HG02970 (cell line): ENCODE data around the gene CES5A.
"Not testable (repeated sequence)": the region's sequence is repeated elsewhere in the genome, so short reads cannot be mapped to it uniquely, and the experiment has no call there.

Experiments
- ATAC-seq: cut with Tn5 transposase; IDR thresholded peaks from one replicate; pipeline ENCODE4 v1.9.1; 2021; ENCODE audit warnings: mild to moderate bottlenecking, moderate library complexity, moderate number of reproducible peaks; ENCODE audit not compliant: unreplicated experiment, low FRiP score

CES5A gene

DNA sequence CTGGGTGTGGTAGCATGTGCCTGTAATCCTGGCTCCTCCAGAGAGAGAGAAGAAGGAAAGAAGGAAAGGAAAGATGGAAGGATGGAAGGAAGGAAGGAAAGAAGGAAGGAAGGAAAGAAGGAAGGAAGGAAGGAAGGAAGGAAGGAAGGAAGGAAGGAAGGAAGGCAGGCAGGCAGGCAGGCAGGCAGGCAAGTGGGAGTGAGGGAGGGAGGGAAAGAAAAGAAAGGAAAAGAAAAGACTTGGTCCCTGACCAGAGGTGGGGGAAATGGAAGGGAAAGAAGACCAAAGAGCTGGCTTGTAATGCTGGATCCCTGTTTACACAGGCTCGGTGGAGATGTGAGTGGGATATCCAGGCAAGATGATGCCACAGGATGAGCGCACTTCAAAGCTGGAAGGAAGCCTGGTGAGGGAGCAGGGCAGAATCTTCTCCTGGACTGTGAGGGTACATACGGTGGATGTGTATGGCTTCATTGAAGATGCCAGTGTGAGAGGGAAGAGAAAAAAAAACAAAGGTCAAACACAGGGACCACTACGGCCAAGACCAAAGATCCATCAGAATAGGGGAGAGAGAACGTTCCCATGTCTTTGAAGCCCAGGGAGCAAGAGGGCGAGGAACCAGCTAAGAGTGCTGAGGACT is 44.4 kb downstream of the CES5A start:
- no peak for ATAC-seq

- ATAC-seq, result not testable (repeated sequence)
Measured at GRCh38 chr16:55829232-55829631, 45.9 kb downstream of the CES5A start.

GRCh38 chr16:55828680-55829079 is 46.5 kb downstream of the CES5A start:
- ATAC-seq, result no peak

- no peak for ATAC-seq
Measured at GRCh38 chr16:55825115-55825728, 50.0 kb downstream of the CES5A start.

DNA sequence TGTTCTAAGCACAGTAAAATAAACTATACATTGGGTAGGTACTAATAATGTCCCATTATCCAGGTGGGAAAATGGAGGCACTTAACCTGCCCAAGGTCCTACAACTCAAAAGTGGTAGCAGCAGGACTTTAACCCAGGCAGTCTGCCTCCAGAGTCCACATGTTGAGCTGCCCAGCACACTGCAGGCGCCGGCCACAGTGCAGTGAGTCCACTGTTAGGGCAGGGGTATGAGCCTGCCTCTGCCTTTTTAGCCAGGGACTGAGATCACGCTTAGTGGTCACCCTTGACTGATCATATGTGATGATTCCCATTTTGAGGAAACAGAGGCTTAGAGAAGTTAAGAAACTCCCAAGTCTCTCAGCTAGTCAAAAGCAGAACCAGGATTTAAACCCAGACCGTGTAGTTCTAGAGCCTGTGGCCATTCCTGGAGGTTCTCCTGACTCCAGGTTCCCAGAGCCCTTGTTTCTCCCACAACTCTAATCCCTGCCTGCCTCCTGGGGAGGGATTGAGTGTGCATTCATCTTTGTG is 50.6 kb downstream of the CES5A start:
- no peak for ATAC-seq

DNA sequence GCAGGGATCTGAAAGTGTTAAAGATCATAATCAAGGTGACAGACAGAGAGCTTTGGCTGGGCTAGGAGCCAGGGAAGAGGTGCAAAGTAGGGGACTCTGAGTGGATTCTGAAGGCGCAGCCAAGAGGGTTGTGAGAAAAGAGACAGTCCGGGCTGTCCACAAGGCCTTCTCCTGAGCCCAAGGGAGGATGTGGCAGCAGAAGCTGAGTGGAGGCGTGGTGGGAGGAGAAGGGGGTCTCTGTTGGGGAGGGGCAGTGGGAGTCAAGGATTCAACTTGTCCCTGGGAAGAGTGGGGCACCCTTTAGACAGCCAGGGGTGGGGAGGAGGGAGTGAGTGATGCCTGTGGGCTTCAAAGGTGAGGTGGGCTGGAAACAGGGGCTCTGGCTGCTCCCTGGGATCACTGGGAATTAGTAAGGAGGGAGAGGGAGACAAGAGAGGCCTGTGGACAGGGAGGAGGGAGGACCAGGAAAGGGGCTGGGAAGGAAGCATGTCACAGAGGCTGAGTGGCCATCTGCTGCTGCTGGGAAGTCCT is 52.8 kb downstream of the CES5A start:
- no peak for ATAC-seq

- no peak for ATAC-seq
Measured at GRCh38 chr16:55821210-55821609, 54.0 kb downstream of the CES5A start.

- no peak for ATAC-seq
Measured at GRCh38 chr16:55820615-55821014, 54.6 kb downstream of the CES5A start.

GRCh38 chr16:55817236-55817912 is 57.8 kb downstream of the CES5A start:
- ATAC-seq, result no peak

DNA sequence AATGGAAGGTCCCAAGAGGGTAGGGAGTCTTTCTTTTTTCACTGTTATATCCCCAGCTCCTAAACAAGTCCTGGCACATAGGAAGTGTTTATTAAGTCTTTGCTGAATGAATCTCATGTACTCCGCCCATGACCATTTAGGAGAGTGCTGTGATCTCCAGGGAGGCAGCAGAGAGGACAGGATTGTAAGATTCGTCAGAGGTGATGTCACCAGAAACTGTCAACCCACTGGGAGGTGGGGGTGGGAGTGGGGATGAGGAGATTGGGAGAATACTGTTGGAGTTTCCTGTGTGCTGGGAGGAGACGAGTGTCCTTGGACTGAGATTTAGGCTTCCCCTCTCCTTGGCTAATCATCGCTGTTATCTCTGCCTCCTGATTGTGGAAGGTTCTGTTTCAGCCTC is 59.0 kb downstream of the CES5A start:
- not testable (repeated sequence) for ATAC-seq

- ATAC-seq, result no peak
Measured at GRCh38 chr16:55815320-55815719, 59.9 kb downstream of the CES5A start.

- ATAC-seq, result not testable (repeated sequence)
Measured at GRCh38 chr16:55814174-55814573, 61.0 kb downstream of the CES5A start.

DNA sequence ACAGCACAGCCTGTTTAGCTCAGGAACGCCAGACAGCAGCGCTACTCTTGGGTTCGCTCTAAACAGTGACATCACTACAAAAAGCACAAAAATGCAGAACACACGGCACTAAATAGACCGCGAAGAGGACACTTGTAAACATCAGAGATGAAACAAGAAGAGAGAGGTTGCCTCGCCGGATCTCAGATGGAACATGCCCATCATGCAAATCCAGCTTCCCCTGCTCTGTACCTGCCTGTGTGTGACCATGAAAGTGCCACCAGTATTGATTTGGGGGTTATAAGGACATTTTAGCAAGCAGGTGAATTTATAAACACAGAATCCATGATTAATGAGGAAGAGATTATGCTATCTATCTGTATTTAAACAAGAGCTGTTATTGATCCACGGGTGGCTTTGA is 61.4 kb downstream of the CES5A start:
- ATAC-seq, result not testable (repeated sequence)

- ATAC-seq, result no peak
Measured at GRCh38 chr16:55812951-55813350, 62.2 kb downstream of the CES5A start.

- ATAC-seq, result no peak
Measured at GRCh38 chr16:55811811-55812210, 63.4 kb downstream of the CES5A start.

GRCh38 chr16:55810451-55810961 is 64.7 kb downstream of the CES5A start:
- no peak for ATAC-seq

- no peak for ATAC-seq
Measured at GRCh38 chr16:55809851-55810250, 65.3 kb downstream of the CES5A start.

DNA sequence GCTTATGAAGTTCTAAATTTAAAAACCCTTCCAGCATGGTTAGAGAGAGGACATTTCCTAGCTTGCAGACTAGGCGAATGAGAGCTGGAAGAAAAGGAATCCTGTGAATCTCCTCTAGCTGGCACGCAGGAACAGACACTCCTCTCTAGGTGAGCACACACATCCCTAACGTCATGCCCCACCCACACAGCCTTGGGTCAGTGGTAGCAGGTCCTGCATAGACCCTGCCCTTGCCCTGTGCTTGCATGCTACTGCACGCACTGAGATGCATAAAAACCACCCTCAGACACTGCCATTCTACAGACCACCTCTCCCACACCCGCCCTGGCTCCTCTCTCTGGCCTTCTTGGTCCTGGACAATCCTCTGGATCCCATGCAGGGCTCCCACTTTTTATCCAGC is 65.8 kb downstream of the CES5A start:
- no peak for ATAC-seq

- ATAC-seq, result not testable (repeated sequence)
Measured at GRCh38 chr16:55808286-55808685, 66.9 kb downstream of the CES5A start.

DNA sequence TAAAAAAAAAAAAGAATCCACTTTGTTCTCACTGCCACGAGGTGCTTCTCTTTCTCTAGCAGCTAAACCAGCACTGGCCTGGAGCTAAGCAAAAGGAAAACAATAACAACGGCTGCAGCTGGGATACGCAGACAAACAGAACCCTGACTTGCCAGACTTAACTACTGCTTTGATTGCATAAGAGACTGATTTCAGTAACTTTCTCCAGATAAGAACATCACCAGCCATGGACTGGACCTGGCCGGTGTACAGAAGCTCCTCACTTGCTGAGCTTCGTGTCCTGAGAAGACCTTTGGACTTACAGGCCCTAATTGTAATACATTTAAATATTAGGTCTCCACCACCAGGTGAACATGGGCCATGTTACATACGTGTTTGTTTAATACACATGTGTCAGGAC is 70.1 kb downstream of the CES5A start:
- not testable (repeated sequence) for ATAC-seq

- not testable (repeated sequence) for ATAC-seq
Measured at GRCh38 chr16:55803681-55804080, 71.5 kb downstream of the CES5A start.
